GM18502 (cell line): Measurements from ENCODE around the gene SDK1.
"Not testable (repeated sequence)": the region's sequence is repeated elsewhere in the genome, so short reads cannot be mapped to it uniquely, and the experiment has no call there.

Experiments used
- ATAC-seq: cut with Tn5 transposase; IDR thresholded peaks from one replicate; pipeline ENCODE4 v1.9.1; 2021; ENCODE audit warnings: mild to moderate bottlenecking; ENCODE audit not compliant: unreplicated experiment, poor library complexity

SDK1 gene

GRCh38 chr7:3928727-3929515 is 627.9 kb downstream of the SDK1 start:
- ATAC-seq, result no peak

- no peak for ATAC-seq
Measured at GRCh38 chr7:3931843-3932242, 630.8 kb downstream of the SDK1 start.

GRCh38 chr7:3937146-3937545 is 636.1 kb downstream of the SDK1 start:
- ATAC-seq, result no peak

- no peak for ATAC-seq
Measured at GRCh38 chr7:3937605-3938004, 636.6 kb downstream of the SDK1 start.

GRCh38 chr7:3941706-3942105 is 640.7 kb downstream of the SDK1 start:
- not testable (repeated sequence) for ATAC-seq

GRCh38 chr7:3942276-3942675 is 641.2 kb downstream of the SDK1 start:
- ATAC-seq, result no peak

- ATAC-seq, result no peak
Measured at GRCh38 chr7:3942816-3943745, 642.0 kb downstream of the SDK1 start.

GRCh38 chr7:3943779-3944520 is 642.9 kb downstream of the SDK1 start:
- ATAC-seq, result no peak

GRCh38 chr7:3949242-3949640 is 648.2 kb downstream of the SDK1 start:
- ATAC-seq, result no peak

- no peak for ATAC-seq
Measured at GRCh38 chr7:3950249-3950648, 649.2 kb downstream of the SDK1 start.

GRCh38 chr7:3951316-3952055 is 650.4 kb downstream of the SDK1 start:
- no peak for ATAC-seq

- no peak for ATAC-seq
Measured at GRCh38 chr7:3953133-3953532, 652.1 kb downstream of the SDK1 start.

- ATAC-seq, result no peak
Measured at GRCh38 chr7:3953946-3954345, 652.9 kb downstream of the SDK1 start.

GRCh38 chr7:3955026-3955425 is 654.0 kb downstream of the SDK1 start:
- ATAC-seq, result no peak

GRCh38 chr7:3955751-3956696 is 655.0 kb downstream of the SDK1 start:
- ATAC-seq, result peak; percentile 73

- ATAC-seq, result no peak
Measured at GRCh38 chr7:3956949-3957348, 655.9 kb downstream of the SDK1 start.

GRCh38 chr7:3957472-3958108 is 656.5 kb downstream of the SDK1 start:
- no peak for ATAC-seq

- ATAC-seq, result no peak
Measured at GRCh38 chr7:3958109-3958483, 657.0 kb downstream of the SDK1 start.
